Endothelial cell of umbilical vein (primary cell): Measurements from ENCODE around the gene PRKAB1. TPM values are rescaled to one million over a fixed set of nuclear protein-coding genes. Genes with fewer than 3 reads are reported as not detected.

Experiments
- BruUV-seq: library from RNA; stranded (reverse); fragments of 400-500 nt; replicated peaks from 2 replicates; lab custom pipeline; 2021; lab: Mats Ljungman, UMichigan
- CTCF ChIA-PET: fragments of 300-600, 350-600 bp; sonication (Branson Sonifier 250); formaldehyde crosslinking; loops from one replicate; lab custom pipeline; 2021; ENCODE audit warnings: antibody characterized with exemption, inconsistent platforms; lab: Charles Lee
- POLR2A ChIA-PET: fragments of 300-600, 350-600 bp; sonication (Branson Sonifier 250); formaldehyde crosslinking; loops from one replicate; lab custom pipeline; 2021; ENCODE audit warnings: antibody characterized with exemption, inconsistent platforms; lab: Charles Lee
- DNase-seq: peaks from one replicate; pipeline ENCODE4 v3.0.0-alpha.2; 2011; ENCODE audit warnings: low read depth, low spot score
- FAIRE-seq: peaks from 2 replicates; lab custom pipeline; 2011; peaks lifted over from hg19 to GRCh38; lab: Jason Lieb, UNC
- H2AFZ ChIP-seq: 2 replicates; pipeline ENCODE4 v1.6.0; 2012; ENCODE audit warnings: low read depth, low read length, control low read depth, inconsistent platforms
- H3K27ac ChIP-seq: 2 replicates; pipeline ENCODE4 v1.5.1; 2011; ENCODE audit warnings: low read depth, mild to moderate bottlenecking, control low read depth, low read length, moderate library complexity; ENCODE audit not compliant: insufficient read depth
- H3K27me3 ChIP-seq, 2 experiments: 2 replicates each; pipeline versions ENCODE4 v1.6.0 to v1.6.1; 2011; ENCODE audit warnings: low read length in 2 of 2, mixed read lengths in 1 of 2; ENCODE audit not compliant: control insufficient read depth in 2 of 2, insufficient read depth in 2 of 2
- H3K36me3 ChIP-seq, 2 experiments: 2 replicates in 1 of 2; 3 replicates in 1 of 2; pipeline ENCODE4 v1.5.1; 2011; ENCODE audit warnings: low read length in 2 of 2, mild to moderate bottlenecking in 1 of 2, moderate library complexity in 1 of 2; ENCODE audit not compliant: control insufficient read depth in 2 of 2, insufficient read depth in 2 of 2; ENCODE audit errors: extremely low read depth in 1 of 2
- H3K4me1 ChIP-seq: 3 replicates; pipeline ENCODE4 v1.5.1; 2011; ENCODE audit warnings: mild to moderate bottlenecking, low read length; ENCODE audit not compliant: control insufficient read depth, insufficient read depth; ENCODE audit errors: extremely low read depth
- H3K4me2 ChIP-seq: 2 replicates; pipeline ENCODE4 v1.6.1; 2011; ENCODE audit warnings: low read length, control low read depth, mixed read lengths; ENCODE audit not compliant: insufficient read depth
- H3K4me3 ChIP-seq, 3 experiments: fragments of 200-600 bp in 1 of 3; sonication (generic), shearing (Covaris generic) in 1 of 3; replicated peaks in 1 of 3; 2 replicates each; pipeline ENCODE4 v1.5.1; 2011 to 2016; ENCODE audit warnings: control low read depth in 3 of 3, low read length in 3 of 3, mild to moderate bottlenecking in 2 of 3, inconsistent platforms in 1 of 3, low read depth in 1 of 3, moderate library complexity in 1 of 3; ENCODE audit not compliant: insufficient read depth in 1 of 3
- H3K79me2 ChIP-seq: 2 replicates; pipeline ENCODE4 v1.6.0; 2012; ENCODE audit warnings: low read length, inconsistent platforms; ENCODE audit not compliant: control insufficient read depth, insufficient read depth
- H3K9ac ChIP-seq: replicated peaks from 2 replicates; pipeline ENCODE3; 2011; ENCODE audit warnings: low read length, control low read depth; ENCODE audit not compliant: insufficient read depth; ENCODE audit errors: extremely low read depth
- H3K9me1 ChIP-seq: replicated peaks from 3 replicates; pipeline ENCODE4 v1.6.0; 2011; ENCODE audit warnings: mild to moderate bottlenecking, low read length; ENCODE audit not compliant: control insufficient read depth, insufficient read depth; ENCODE audit errors: extremely low read depth
- H3K9me3 ChIP-seq: replicated peaks from 2 replicates; pipeline ENCODE4 v1.5.1; 2012; ENCODE audit warnings: low read length, inconsistent platforms; ENCODE audit not compliant: control insufficient read depth, insufficient read depth
- H4K20me1 ChIP-seq: replicated peaks from 2 replicates; pipeline ENCODE3; 2011; ENCODE audit warnings: mild to moderate bottlenecking, low read length; ENCODE audit not compliant: control insufficient read depth, insufficient read depth; ENCODE audit errors: extremely low read depth
- EZH2 ChIP-seq: IDR thresholded peaks from 2 replicates; pipeline ENCODE4 v1.6.1; 2012; ENCODE audit warnings: borderline replicate concordance, low read depth, mild to moderate bottlenecking, moderate library complexity, low read length, inconsistent platforms; ENCODE audit not compliant: severe bottlenecking
- FOS ChIP-seq: IDR thresholded peaks from 2 replicates; pipeline ENCODE4 v1.6.1; 2011; ENCODE audit warnings: mild to moderate bottlenecking, low read length, moderate library complexity, borderline replicate concordance; ENCODE audit not compliant: insufficient read depth
- GATA2 ChIP-seq: IDR thresholded peaks from 2 replicates; pipeline ENCODE4 v1.7.0; 2011; ENCODE audit warnings: low read depth, mild to moderate bottlenecking, moderate library complexity, mixed read lengths, low read length; ENCODE audit not compliant: insufficient read length, insufficient read depth
- JUN ChIP-seq: IDR thresholded peaks from 2 replicates; pipeline ENCODE4 v1.6.1; 2011; ENCODE audit warnings: borderline replicate concordance, low read depth; ENCODE audit not compliant: insufficient read length, insufficient read depth
- MYC ChIP-seq: IDR thresholded peaks from one replicate; pipeline ENCODE4 v1.6.1; 2011; ENCODE audit warnings: mild to moderate bottlenecking, low read depth, low read length
- POLR2A ChIP-seq: IDR thresholded peaks from 2 replicates; pipeline ENCODE4 v1.6.1; 2012; ENCODE audit warnings: low read depth, mild to moderate bottlenecking, control low read depth, low read length
- POLR2AphosphoS5 ChIP-seq: IDR thresholded peaks from 2 replicates; pipeline ENCODE4 v1.6.1; 2012; ENCODE audit warnings: low read depth, mild to moderate bottlenecking, control low read depth, low read length, moderate library complexity; ENCODE audit not compliant: insufficient read depth
- dilution Hi-C: fragments of 300-500 bp; cut with MboI; formaldehyde crosslinking; loops from one replicate; pipeline ENCODE4 v1.15.0; 2019; ENCODE audit warnings: low sequenced_read_pairs; ENCODE audit not compliant: extremely low pct_ligation_motif_present
- intact Hi-C: fragments of 100-400 bp; cut with micrococcal nuclease; formaldehyde crosslinking; loops from one replicate; pipeline ENCODE4 v1.10.0; 2022
- polyA plus RNA-seq, 4 experiments: library from polyadenylated mRNA; depleted of rRNA in 3 of 4; stranded (reverse) in 3 of 4; unstranded in 1 of 4; fragments of >200 nt; gene quantifications; 2 replicates each; pipeline versions ENCODE4 v1.2.1 to v1.2.3, GENCODE V29; 2011 to 2012; ENCODE audit warnings: missing spikeins in 1 of 4
- total RNA-seq: library from RNA; stranded (reverse); gene quantifications from 2 replicates; pipeline ENCODE4 v1.2.3, GENCODE V29; 2021
- TF ChIP-seq, protein P1 (sequence below), 2 donors: IDR thresholded peaks; 1 replicate in 1 of 2; 2 replicates in 1 of 2; pipeline ENCODE4 v1.5.1; 2011; ENCODE audit warnings: low read length in 2 of 2, mild to moderate bottlenecking in 2 of 2, moderate library complexity in 2 of 2, control low read depth in 1 of 2, inconsistent platforms in 1 of 2, low read depth in 1 of 2; ENCODE audit not compliant: insufficient read depth in 1 of 2; ENCODE audit errors: extremely low read depth in 1 of 2
- TF ChIP-seq, protein P2 (sequence below): IDR thresholded peaks from 2 replicates; pipeline ENCODE4 v1.6.1; 2011; ENCODE audit not compliant: insufficient read depth, insufficient read length

PRKAB1 gene
- total and polyA plus RNA-seq, 2 donors (not counting 3 experiments of a cell fraction or from before 2014, with no cell fraction given) = 23.1 to 27.0 TPM

DNA sequence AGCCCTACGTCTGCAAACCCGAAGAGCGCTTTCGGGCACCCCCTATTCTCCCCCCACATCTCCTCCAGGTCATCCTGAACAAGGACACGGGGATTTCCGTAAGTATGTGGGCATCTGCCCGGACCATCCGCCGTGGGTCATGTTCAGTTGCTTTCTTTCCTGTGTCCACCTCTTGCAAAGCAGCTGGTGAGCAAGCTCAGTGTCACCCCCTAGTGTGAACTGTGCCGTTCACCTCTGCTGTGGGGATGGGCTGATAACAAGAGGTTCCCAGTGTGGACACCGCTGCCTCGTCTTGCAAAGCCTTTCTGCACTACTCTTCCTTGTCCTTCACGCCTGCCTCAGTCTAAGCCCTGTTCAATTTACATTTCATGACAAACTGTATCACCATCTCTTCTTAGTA lies 8.6 kb downstream of the PRKAB1 start:
- H3K79me2 ChIP-seq = no peaks in the 10 kb centered on the region
- no peaks in the 10 kb centered on the region for H4K20me1 ChIP-seq
- no peak overlapping the region for H3K27ac ChIP-seq
- peaks cover 14 to 36% of the 10 kb centered on the region in 2 experiments for H3K36me3 ChIP-seq
- H3K9me1 ChIP-seq = no peaks in the 10 kb centered on the region
- H3K9ac ChIP-seq = no peak overlapping the region
- CTCF ChIA-PET = interaction anchor here (2.5 to 3.4 kb wide), 2 partner anchors 18 to 104 kb away, joined by 6 to 12 read pairs; no protein-coding TSS in a partner anchor
- POLR2A ChIA-PET = no interaction called here
- no peak overlapping the region for H3K4me3 ChIP-seq
- no peak overlapping the region for H2AFZ ChIP-seq
- TF ChIP-seq GATA2 (no peak), FOS (no peak), EZH2 (no peak), POLR2A (no peak), POLR2AphosphoS5 (no peak), MYC (no peak), JUN (no peak)
- TF ChIP-seq, protein P1, sequence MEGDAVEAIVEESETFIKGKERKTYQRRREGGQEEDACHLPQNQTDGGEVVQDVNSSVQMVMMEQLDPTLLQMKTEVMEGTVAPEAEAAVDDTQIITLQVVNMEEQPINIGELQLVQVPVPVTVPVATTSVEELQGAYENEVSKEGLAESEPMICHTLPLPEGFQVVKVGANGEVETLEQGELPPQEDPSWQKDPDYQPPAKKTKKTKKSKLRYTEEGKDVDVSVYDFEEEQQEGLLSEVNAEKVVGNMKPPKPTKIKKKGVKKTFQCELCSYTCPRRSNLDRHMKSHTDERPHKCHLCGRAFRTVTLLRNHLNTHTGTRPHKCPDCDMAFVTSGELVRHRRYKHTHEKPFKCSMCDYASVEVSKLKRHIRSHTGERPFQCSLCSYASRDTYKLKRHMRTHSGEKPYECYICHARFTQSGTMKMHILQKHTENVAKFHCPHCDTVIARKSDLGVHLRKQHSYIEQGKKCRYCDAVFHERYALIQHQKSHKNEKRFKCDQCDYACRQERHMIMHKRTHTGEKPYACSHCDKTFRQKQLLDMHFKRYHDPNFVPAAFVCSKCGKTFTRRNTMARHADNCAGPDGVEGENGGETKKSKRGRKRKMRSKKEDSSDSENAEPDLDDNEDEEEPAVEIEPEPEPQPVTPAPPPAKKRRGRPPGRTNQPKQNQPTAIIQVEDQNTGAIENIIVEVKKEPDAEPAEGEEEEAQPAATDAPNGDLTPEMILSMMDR (IDR thresholded peaks at IDR 0.05; ENCODE audit: extremely low read depth in 1 of 2, insufficient read depth in 1 of 2, low read depth in 1 of 2, low read length in 2 of 2) = no peak
- TF ChIP-seq, protein P2, sequence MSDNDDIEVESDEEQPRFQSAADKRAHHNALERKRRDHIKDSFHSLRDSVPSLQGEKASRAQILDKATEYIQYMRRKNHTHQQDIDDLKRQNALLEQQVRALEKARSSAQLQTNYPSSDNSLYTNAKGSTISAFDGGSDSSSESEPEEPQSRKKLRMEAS = no peak
- dilution Hi-C loops (no loop called here), intact Hi-C loops (no loop called here)
- H3K9me3 ChIP-seq = no peaks in the 10 kb centered on the region
- H3K4me2 ChIP-seq = no peak overlapping the region
- BruUV-seq = no TSS peak
- DNase-seq (no peak), FAIRE-seq (no peak)
- H3K27me3 ChIP-seq = no peaks in the 10 kb centered on the region
- H3K4me1 ChIP-seq = peaks cover 20% of the 10 kb centered on the region
